CD4-positive, alpha-beta T cell treated with Interleukin-10 for 1 hour (primary cell): ENCODE results near the gene CACNG4.
"Not testable (repeated sequence)": the region's sequence is repeated elsewhere in the genome, so short reads cannot be mapped to it uniquely, and the experiment has no call there.

Source experiments
- DNase-seq: peaks from one replicate; pipeline ENCODE4 v3.0.0-alpha.2; 2020

The CACNG4 gene

GRCh38 chr17:67021196-67021595, 56.7 kb downstream of the CACNG4 start:
- DNase-seq, result no peak

- no peak for DNase-seq
Measured at GRCh38 chr17:67021743-67022450, 57.4 kb downstream of the CACNG4 start.

GRCh38 chr17:67022451-67022810, 57.9 kb downstream of the CACNG4 start:
- no peak for DNase-seq

GRCh38 chr17:67024736-67025135, 60.2 kb downstream of the CACNG4 start:
- no peak for DNase-seq

- DNase-seq, result no peak
Measured at GRCh38 chr17:67025216-67025792, 60.8 kb downstream of the CACNG4 start.

- DNase-seq, result no peak
Measured at GRCh38 chr17:67026341-67026740, 61.8 kb downstream of the CACNG4 start.

- no peak for DNase-seq
Measured at GRCh38 chr17:67027031-67027628, 62.6 kb downstream of the CACNG4 start.

- no peak for DNase-seq
Measured at GRCh38 chr17:67030641-67031040, 66.1 kb downstream of the CACNG4 start.

- no peak for DNase-seq
Measured at GRCh38 chr17:67032382-67032781, 67.9 kb downstream of the CACNG4 start.

GRCh38 chr17:67032985-67033384, 68.5 kb downstream of the CACNG4 start:
- DNase-seq, result no peak

GRCh38 chr17:67033613-67034012, 69.1 kb downstream of the CACNG4 start:
- DNase-seq, result no peak

- DNase-seq, result no peak
Measured at GRCh38 chr17:67035131-67036083, 70.9 kb downstream of the CACNG4 start.

GRCh38 chr17:67038861-67039365, 74.4 kb downstream of the CACNG4 start:
- DNase-seq, result no peak

GRCh38 chr17:67040652-67041051, 76.1 kb downstream of the CACNG4 start:
- no peak for DNase-seq

- DNase-seq, result not testable (repeated sequence)
Measured at GRCh38 chr17:67041119-67041518, 76.6 kb downstream of the CACNG4 start.

GRCh38 chr17:67041531-67041930, 77.0 kb downstream of the CACNG4 start:
- no peak for DNase-seq

- no peak for DNase-seq
Measured at GRCh38 chr17:67041941-67042899, 77.7 kb downstream of the CACNG4 start.

GRCh38 chr17:67043283-67043682, 78.8 kb downstream of the CACNG4 start:
- no peak for DNase-seq

- no peak for DNase-seq
Measured at GRCh38 chr17:67044016-67044772, 79.7 kb downstream of the CACNG4 start, which contains the start of gene CACNG1. Gene CACNG1, plus strand, starts transcription at chr17:67044554. Its CDS starts 107 bp downstream, at chr17:67044661.

- DNase-seq, result no peak
Measured at GRCh38 chr17:67044940-67045339, 80.4 kb downstream of the CACNG4 start.

- no peak for DNase-seq
Measured at GRCh38 chr17:67046398-67046797, 81.9 kb downstream of the CACNG4 start.
